ENCODE measurements around the gene SLC22A16. TPM values are rescaled to one million over a fixed set of nuclear protein-coding genes. Genes with fewer than 3 reads are reported as not detected.
A peak's percentile ranks its signal among the peaks of the same experiment; 100 is the strongest.

The SLC22A16 gene
- total and polyA plus RNA-seq, 2 experiments from 2014 or later = not detected

DNA sequence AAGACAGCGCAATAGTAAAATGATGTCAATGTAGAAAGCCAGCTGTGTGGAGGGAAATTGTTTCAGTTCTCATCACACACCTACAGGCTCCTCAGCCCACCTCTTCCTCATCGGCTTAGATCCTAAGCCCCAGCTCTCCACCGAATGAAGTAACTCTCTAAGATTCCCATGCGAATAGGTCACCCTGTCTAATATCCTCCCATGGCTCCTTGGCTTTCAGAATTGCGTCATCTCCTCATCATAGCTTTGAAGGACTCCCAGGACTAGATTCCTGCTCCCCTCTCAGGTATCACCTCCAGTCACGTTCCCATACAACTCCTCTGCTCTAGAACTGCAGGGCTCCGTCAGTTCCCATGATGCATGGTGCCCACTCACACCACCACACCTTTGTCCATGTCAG lies 16.2 kb upstream of the SLC22A16 start:
- Histone ChIP-seq H2AFZ (no peak overlapping the region), H3K79me2 (no peaks in the 10 kb centered on the region), H3K9me3 (ENCODE audit: low read depth) (no peaks in the 10 kb centered on the region), H3K4me1 (ENCODE audit: insufficient read depth) (no peaks in the 10 kb centered on the region), H3K4me3 (no peak overlapping the region), H3K27me3 (no peaks in the 10 kb centered on the region), H3K27ac (no peak overlapping the region), H3K36me3 (replicated peaks; ENCODE audit: insufficient read depth, low read depth) (no peaks in the 10 kb centered on the region), H3K4me2 (no peak overlapping the region), H3K9me2 (replicated peaks; ENCODE audit: insufficient read depth) (no peaks in the 10 kb centered on the region), H4K20me1 (ENCODE audit: insufficient read depth, poor library complexity, severe bottlenecking) (no peaks in the 10 kb centered on the region)
- DNase-seq (ENCODE audit: low spot score) = no peak
- WGBS (ENCODE audit: low lambda C conversion rate, missing lambda C conversion rate) = 74% methylated on average over 7 of the region's 7 CpGs
- TF ChIP-seq EZH2phosphoT487 (IDR thresholded peaks at IDR 0.05; ENCODE audit: low read depth, severe bottlenecking, unreplicated experiment) (no peak), EZH2 (IDR thresholded peaks at IDR 0.05; ENCODE audit: borderline replicate concordance) (no peak)
- TF ChIP-seq, protein P1, sequence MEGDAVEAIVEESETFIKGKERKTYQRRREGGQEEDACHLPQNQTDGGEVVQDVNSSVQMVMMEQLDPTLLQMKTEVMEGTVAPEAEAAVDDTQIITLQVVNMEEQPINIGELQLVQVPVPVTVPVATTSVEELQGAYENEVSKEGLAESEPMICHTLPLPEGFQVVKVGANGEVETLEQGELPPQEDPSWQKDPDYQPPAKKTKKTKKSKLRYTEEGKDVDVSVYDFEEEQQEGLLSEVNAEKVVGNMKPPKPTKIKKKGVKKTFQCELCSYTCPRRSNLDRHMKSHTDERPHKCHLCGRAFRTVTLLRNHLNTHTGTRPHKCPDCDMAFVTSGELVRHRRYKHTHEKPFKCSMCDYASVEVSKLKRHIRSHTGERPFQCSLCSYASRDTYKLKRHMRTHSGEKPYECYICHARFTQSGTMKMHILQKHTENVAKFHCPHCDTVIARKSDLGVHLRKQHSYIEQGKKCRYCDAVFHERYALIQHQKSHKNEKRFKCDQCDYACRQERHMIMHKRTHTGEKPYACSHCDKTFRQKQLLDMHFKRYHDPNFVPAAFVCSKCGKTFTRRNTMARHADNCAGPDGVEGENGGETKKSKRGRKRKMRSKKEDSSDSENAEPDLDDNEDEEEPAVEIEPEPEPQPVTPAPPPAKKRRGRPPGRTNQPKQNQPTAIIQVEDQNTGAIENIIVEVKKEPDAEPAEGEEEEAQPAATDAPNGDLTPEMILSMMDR (IDR thresholded peaks at IDR 0.05; ENCODE audit: poor library complexity) = no peak

DNA sequence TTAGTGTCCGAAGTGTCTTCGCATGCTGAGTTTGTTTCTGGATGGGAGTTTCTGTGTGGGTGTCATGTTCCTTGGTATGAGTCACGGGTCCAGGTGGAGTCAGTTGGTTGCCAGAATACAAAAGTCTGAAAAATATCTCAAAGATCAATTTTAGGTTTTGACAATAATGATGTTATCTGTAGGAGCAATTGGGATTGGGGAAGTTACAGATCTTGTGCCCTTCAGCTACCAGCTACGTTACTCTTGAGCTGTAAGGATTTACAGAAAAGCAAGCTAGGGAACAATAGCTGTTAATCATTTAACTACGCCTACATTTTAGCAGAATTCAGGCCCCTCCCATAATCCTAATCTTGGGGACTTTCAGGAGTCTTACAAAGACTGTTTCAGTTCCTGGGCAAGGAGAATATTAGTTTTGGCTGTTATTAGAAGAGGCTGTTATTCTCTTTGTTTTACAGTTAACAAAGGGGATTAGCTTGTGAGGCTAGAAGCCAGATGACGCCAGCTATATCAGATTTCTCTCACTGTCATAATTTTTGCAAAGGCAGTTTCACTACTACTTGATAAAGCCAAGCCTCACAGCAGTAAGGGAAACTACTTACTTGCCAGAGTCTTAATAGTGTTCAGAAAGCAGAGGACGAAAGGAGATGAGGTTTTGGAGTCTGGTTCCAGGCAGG lies 15.4 kb upstream of the SLC22A16 start:
- Histone ChIP-seq H3K4me2 (peak overlapping the region; percentile 11), H3K4me3 (no peak overlapping the region)
- DNase-seq (ENCODE audit: low spot score) = no peak

DNA sequence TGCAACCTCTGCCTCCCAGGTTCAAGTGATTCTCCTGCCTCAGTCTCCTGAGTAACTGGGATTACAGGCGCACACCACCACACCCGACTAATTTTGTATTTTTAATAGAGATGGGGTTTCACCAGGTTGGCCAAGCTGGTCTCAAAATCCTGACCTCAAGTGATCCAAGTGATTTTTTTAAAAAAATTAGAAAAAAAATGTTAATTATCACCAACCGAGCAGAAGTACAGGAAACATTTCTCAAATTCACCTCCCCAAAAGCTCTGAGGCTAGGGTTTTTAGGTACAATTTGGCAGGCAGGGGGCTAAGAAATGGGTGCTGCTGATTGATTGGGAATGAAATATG lies 14.9 kb upstream of the SLC22A16 start:
- no peaks in the 10 kb centered on the region for H3K79me2 ChIP-seq
- no peak overlapping the region for H3K4me2 ChIP-seq
- TF ChIP-seq EZH2 (IDR thresholded peaks at IDR 0.05; ENCODE audit: borderline replicate concordance) = no peak
- TF ChIP-seq, protein P1 (IDR thresholded peaks at IDR 0.05; ENCODE audit: poor library complexity) = no peak
- no peak for TF ChIP-seq EZH2phosphoT487 (IDR thresholded peaks at IDR 0.05; ENCODE audit: low read depth, severe bottlenecking, unreplicated experiment)
- H2AFZ ChIP-seq = no peak overlapping the region
- H3K4me1 ChIP-seq (ENCODE audit: insufficient read depth) = no peaks in the 10 kb centered on the region
- H3K36me3 ChIP-seq (replicated peaks; ENCODE audit: insufficient read depth, low read depth) = no peaks in the 10 kb centered on the region
- H3K9me3 ChIP-seq (ENCODE audit: low read depth) = no peaks in the 10 kb centered on the region
- no peaks in the 10 kb centered on the region for H3K9me2 ChIP-seq (replicated peaks; ENCODE audit: insufficient read depth)
- no peak for DNase-seq (ENCODE audit: low spot score)
- no peak overlapping the region for H3K4me3 ChIP-seq
- no peaks in the 10 kb centered on the region for H3K27me3 ChIP-seq
- WGBS (ENCODE audit: low lambda C conversion rate, missing lambda C conversion rate) = 93% methylated on average over 3 of the region's 3 CpGs
- no peaks in the 10 kb centered on the region for H4K20me1 ChIP-seq (ENCODE audit: insufficient read depth, poor library complexity, severe bottlenecking)
- H3K27ac ChIP-seq = no peak overlapping the region

More for the DNA sequence above, 15.4 kb upstream of the SLC22A16 start:
- WGBS (ENCODE audit: low lambda C conversion rate, missing lambda C conversion rate) = 56% methylated on average over 7 of the region's 7 CpGs
- Histone ChIP-seq H3K36me3 (replicated peaks; ENCODE audit: insufficient read depth, low read depth) (no peaks in the 10 kb centered on the region), H4K20me1 (ENCODE audit: insufficient read depth, poor library complexity, severe bottlenecking) (no peaks in the 10 kb centered on the region), H3K27me3 (no peaks in the 10 kb centered on the region), H3K79me2 (no peaks in the 10 kb centered on the region), H3K9me3 (ENCODE audit: low read depth) (no peaks in the 10 kb centered on the region), H2AFZ (peak overlapping the region; percentile 1), H3K4me1 (ENCODE audit: insufficient read depth) (no peaks in the 10 kb centered on the region), H3K9me2 (replicated peaks; ENCODE audit: insufficient read depth) (no peaks in the 10 kb centered on the region), H3K27ac (no peak overlapping the region)
- TF ChIP-seq, protein P1 (IDR thresholded peaks at IDR 0.05; ENCODE audit: poor library complexity) = no peak
- no peak for TF ChIP-seq EZH2 (IDR thresholded peaks at IDR 0.05; ENCODE audit: borderline replicate concordance)
- TF ChIP-seq EZH2phosphoT487 (IDR thresholded peaks at IDR 0.05; ENCODE audit: low read depth, severe bottlenecking, unreplicated experiment) = no peak
